Stimulated activated naive CD4-positive, alpha-beta T cell (primary cell): ENCODE measurements around the gene SLC17A2.

Experiments used
- DNase-seq, 6 experiments: peaks; one replicate each; lab custom pipeline; 2025; lab: John Stamatoyannopoulos, UW

The SLC17A2 gene

GRCh38 chr6:25919657-25920056, 10.8 kb downstream of the SLC17A2 start:
- DNase-seq, result no peak

GRCh38 chr6:25918083-25918683, 12.3 kb downstream of the SLC17A2 start:
- no peak for DNase-seq

GRCh38 chr6:25916789-25917490, 13.6 kb downstream of the SLC17A2 start:
- no peak for DNase-seq

GRCh38 chr6:25916330-25916729, 14.2 kb downstream of the SLC17A2 start:
- no peak for DNase-seq

- no peak for DNase-seq
These were observed 16.8 kb downstream of the SLC17A2 start for GRCh38 chr6:25913741-25914140.

- no peak for DNase-seq
These were observed 19.1 kb downstream of the SLC17A2 start for GRCh38 chr6:25911351-25911750.

- DNase-seq, result no peak
These were observed 22.9 kb downstream of the SLC17A2 start for GRCh38 chr6:25907475-25908014.

- no peak for DNase-seq
These were observed 26.9 kb downstream of the SLC17A2 start for GRCh38 chr6:25903467-25904099.

- DNase-seq, result no peak
These were observed 28.4 kb downstream of the SLC17A2 start for GRCh38 chr6:25902071-25902470.

GRCh38 chr6:25900843-25901242, 29.6 kb downstream of the SLC17A2 start:
- DNase-seq, result no peak

- DNase-seq, result no peak
These were observed 30.7 kb downstream of the SLC17A2 start for GRCh38 chr6:25899580-25900408.

GRCh38 chr6:25899123-25899522, 31.4 kb downstream of the SLC17A2 start:
- no peak for DNase-seq

GRCh38 chr6:25898289-25898977, 32.1 kb downstream of the SLC17A2 start:
- no peak for DNase-seq

- DNase-seq, result no peak
These were observed 34.2 kb downstream of the SLC17A2 start for GRCh38 chr6:25896252-25896651.

GRCh38 chr6:25895771-25896170, 34.7 kb downstream of the SLC17A2 start:
- DNase-seq, result no peak

GRCh38 chr6:25893778-25894177, 36.7 kb downstream of the SLC17A2 start:
- DNase-seq, result no peak

GRCh38 chr6:25892877-25893276, 37.6 kb downstream of the SLC17A2 start:
- DNase-seq, result no peak

- DNase-seq, result peak in 2 of 6 experiments; percentile 11
These were observed 40.3 kb downstream of the SLC17A2 start for GRCh38 chr6:25889877-25890853.

- no peak for DNase-seq
These were observed 41.9 kb downstream of the SLC17A2 start for GRCh38 chr6:25888626-25889025.

- DNase-seq, result no peak
These were observed 44.4 kb downstream of the SLC17A2 start for GRCh38 chr6:25886066-25886465.
